Esophagus squamous epithelium (tissue), 5 donors: ENCODE data around the gene SLAIN2. TPM values are rescaled to one million over a fixed set of nuclear protein-coding genes. Genes with fewer than 3 reads are reported as not detected.

Experiments used
- DNase-seq: peaks from one replicate; lab custom pipeline; 2025; lab: John Stamatoyannopoulos, UW
- H3K27ac ChIP-seq, 4 donors: fragments of 200-600 bp; sonication (generic); one replicate each; pipeline ENCODE4 v1.5.1; 2016 to 2019; ENCODE audit warnings: mild to moderate bottlenecking in 1 of 4
- H3K27me3 ChIP-seq, 4 donors: fragments of 200-600 bp; sonication (generic); 1 replicate in 3 of 4; 2 replicates in 1 of 4; pipeline versions ENCODE4 v1.5.1 to v1.6.0; 2017 to 2021; ENCODE audit warnings: antibody characterized with exemption in 1 of 4
- H3K36me3 ChIP-seq, 3 donors: fragments of 200-600 bp; sonication (generic); one replicate each; pipeline ENCODE4 v1.5.1; 2016 to 2019
- H3K4me1 ChIP-seq, 3 donors: fragments of 200-600 bp; sonication (generic); one replicate each; pipeline ENCODE4 v1.5.1; 2017 to 2019
- H3K4me3 ChIP-seq, 4 donors: fragments of 200-600 bp; sonication (generic); 1 replicate in 3 of 4; 2 replicates in 1 of 4; pipeline ENCODE4 v1.5.1; 2016 to 2019; ENCODE audit warnings: mild to moderate bottlenecking in 2 of 4, moderate library complexity in 1 of 4
- H3K9me3 ChIP-seq, 3 donors: fragments of 200-600 bp; sonication (generic); one replicate each; pipeline ENCODE4 v1.5.1; 2016 to 2019
- CTCF ChIP-seq, 6 experiments: fragments of 450-650 bp in 4 of 6; fragments of 200-600 bp in 2 of 6; sonication (generic) in 2 of 6; IDR thresholded peaks; one replicate each; pipeline ENCODE4 v1.5.1; 2016 to 2019; ENCODE audit warnings: antibody characterized with exemption in 6 of 6, mild to moderate bottlenecking in 4 of 6, moderate library complexity in 4 of 6
- POLR2A ChIP-seq, 4 donors: fragments of 450-650 bp; IDR thresholded peaks; one replicate each; pipeline ENCODE4 v1.6.1; 2017; ENCODE audit warnings: antibody characterized with exemption in 4 of 4, mild to moderate bottlenecking in 4 of 4, moderate library complexity in 3 of 4
- WGBS, 2 donors: methylation state at CpG; one replicate each; pipeline ENCODE4 v1.1.5; 2018; 5-methylcytosine and 5-hydroxymethylcytosine counted together
- intact Hi-C: fragments of 100-400 bp; cut with DNase I; formaldehyde crosslinking; loops from one replicate; pipeline ENCODE4 v1.15.0; 2022
- total RNA-seq, 4 donors: library from RNA; depleted of rRNA; stranded (reverse); fragments of >200 nt; gene quantifications; one replicate each; pipeline ENCODE4 v1.1.0, GENCODE V29; 2016
- donor health status: DM: yes; HTN: yes; CAD: no.

The SLAIN2 gene
- total RNA-seq, 4 donors from 2014 or later: 30.1 to 88.9 (median 75.4) TPM

DNA sequence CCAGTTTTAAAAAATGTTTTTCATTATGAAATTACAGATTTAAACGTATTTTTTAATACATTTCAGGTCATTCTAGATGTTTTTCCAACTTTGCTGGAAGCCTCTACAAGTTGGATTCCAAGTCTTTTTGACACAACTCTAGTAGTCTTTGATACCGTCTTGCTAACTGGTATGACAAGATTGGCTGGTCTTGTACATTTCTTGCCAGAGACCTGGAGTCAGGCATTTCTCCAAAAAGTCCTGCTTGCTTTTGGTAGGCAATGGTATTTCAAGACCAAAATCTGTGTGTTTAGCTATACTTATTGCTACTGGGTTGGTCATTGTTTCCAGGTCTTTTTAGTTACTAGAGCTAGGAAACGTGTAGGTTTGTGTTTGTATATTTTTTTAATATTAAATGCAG lies 64.6 kb downstream of the SLAIN2 start:
- intact Hi-C loops: no loop called here
- H3K4me3 ChIP-seq: no peak overlapping the region
- no peaks in the 10 kb centered on the region for H3K27me3 ChIP-seq
- H3K27ac ChIP-seq: no peak overlapping the region
- TF ChIP-seq CTCF (IDR thresholded peaks at IDR 0.05): no peak
- no peak for TF ChIP-seq POLR2A (IDR thresholded peaks at IDR 0.05)
- WGBS, 2 donors: 48 to 69% methylated on average over 3 of the region's 3 CpGs
- no peak for DNase-seq
- H3K36me3 ChIP-seq: peaks cover 0 to 47% (median 0%) of the 10 kb centered on the region in 3 donors
- no peaks in the 10 kb centered on the region for H3K9me3 ChIP-seq
- H3K4me1 ChIP-seq: peaks cover 0 to 11% (median 0%) of the 10 kb centered on the region in 3 donors

GRCh38 chr4:48409203-48409602 lies 67.9 kb downstream of the SLAIN2 start:
- no peak for DNase-seq
- no peak for TF ChIP-seq CTCF (IDR thresholded peaks at IDR 0.05)
- TF ChIP-seq POLR2A (IDR thresholded peaks at IDR 0.05): no peak
- no peak overlapping the region for H3K4me3 ChIP-seq
- H3K9me3 ChIP-seq: no peaks in the 10 kb centered on the region
- intact Hi-C loops: no loop called here
- H3K36me3 ChIP-seq: peaks cover 0 to 46% (median 0%) of the 10 kb centered on the region in 3 donors
- no peaks in the 10 kb centered on the region for H3K27me3 ChIP-seq
- no peak overlapping the region for H3K27ac ChIP-seq
- peaks cover 0 to 11% (median 0%) of the 10 kb centered on the region in 3 donors for H3K4me1 ChIP-seq
- 73 to 74% methylated on average over 4 of the region's 4 CpGs for WGBS, 2 donors

DNA sequence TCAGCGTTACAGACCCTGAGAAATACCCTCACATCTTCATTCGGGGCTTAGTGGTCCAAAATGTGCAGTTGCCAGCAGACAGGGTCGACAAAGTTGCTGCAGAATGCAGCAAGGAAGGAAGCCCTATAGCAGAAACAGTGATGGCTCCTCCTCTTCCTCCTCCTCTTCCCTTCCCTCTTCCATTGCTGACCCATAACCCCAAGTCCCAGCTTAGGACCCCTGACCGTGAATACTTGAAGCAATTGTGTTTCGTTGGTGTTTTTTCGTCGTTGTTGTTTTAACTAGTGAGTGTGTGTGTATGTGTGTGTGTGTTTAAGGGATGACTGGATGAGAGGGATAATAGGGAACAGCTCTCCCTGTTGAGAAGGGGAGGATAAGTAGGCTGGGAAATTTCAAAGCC lies 69.5 kb downstream of the SLAIN2 start:
- Histone ChIP-seq H3K9me3 (no peaks in the 10 kb centered on the region), H3K4me3 (no peak overlapping the region), H3K27me3 (no peaks in the 10 kb centered on the region), H3K4me1 (peaks cover 0 to 6% (median 0%) of the 10 kb centered on the region in 3 donors), H3K36me3 (peaks cover 0 to 46% (median 0%) of the 10 kb centered on the region in 3 donors), H3K27ac (no peak overlapping the region)
- DNase-seq: no peak
- no peak for TF ChIP-seq CTCF (IDR thresholded peaks at IDR 0.05)
- TF ChIP-seq POLR2A (IDR thresholded peaks at IDR 0.05): no peak
- intact Hi-C loops: no loop called here
- 90% methylated on average over 6 to 7 of the region's 7 CpGs for WGBS, 2 donors

DNA sequence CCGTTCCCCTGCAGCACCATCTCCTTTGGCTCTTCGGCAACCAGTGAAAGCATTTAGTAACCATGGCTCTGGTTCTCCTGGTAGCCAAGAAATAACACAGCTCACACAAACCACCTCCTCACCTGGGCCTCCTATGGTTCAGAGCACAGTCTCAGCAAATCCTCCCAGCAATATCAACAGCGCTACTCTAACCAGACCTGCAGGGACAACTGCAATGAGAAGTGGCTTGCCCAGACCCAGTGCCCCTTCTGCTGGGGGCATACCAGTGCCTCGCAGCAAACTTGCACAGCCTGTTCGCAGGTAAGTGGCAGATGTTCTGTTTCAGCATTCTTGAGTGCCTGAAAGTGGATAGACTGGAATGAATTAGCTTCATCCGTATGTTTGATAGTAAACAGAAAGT lies 78.8 kb downstream of the SLAIN2 start:
- no peaks in the 10 kb centered on the region for H3K27me3 ChIP-seq
- H3K9me3 ChIP-seq: no peaks in the 10 kb centered on the region
- TF ChIP-seq CTCF (IDR thresholded peaks at IDR 0.05) (no peak), POLR2A (IDR thresholded peaks at IDR 0.05) (no peak)
- no peaks in the 10 kb centered on the region for H3K4me1 ChIP-seq
- intact Hi-C loops: no loop called here
- H3K4me3 ChIP-seq: no peak overlapping the region
- no peak overlapping the region for H3K27ac ChIP-seq
- peaks cover 0 to 65% (median 4%) of the 10 kb centered on the region in 3 donors for H3K36me3 ChIP-seq
- DNase-seq: no peak
- 82 to 86% methylated on average over 5 of the region's 6 CpGs for WGBS, 2 donors

DNA sequence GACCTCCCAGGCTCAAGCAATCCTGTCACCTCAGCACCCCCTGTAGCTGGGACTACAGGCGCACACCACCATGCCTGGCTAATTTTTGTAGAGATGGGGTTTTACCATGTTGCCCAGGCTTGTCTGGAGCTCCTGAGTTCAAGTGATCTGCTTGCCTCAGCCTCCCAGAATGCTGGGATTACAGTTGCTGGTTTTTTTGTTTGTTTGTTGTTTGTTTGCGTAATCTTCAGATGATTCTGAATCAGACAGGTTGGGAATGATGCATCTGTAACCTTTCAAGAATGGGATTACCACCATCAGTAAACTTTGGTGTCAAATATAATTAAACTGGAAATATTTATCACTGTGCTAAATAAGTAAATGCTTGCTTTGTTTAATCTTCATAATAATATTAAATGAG lies 79.8 kb downstream of the SLAIN2 start:
- WGBS, 2 donors: 95 to 100% methylated on average over 2 of the region's 2 CpGs
- no peak for TF ChIP-seq POLR2A (IDR thresholded peaks at IDR 0.05)
- TF ChIP-seq CTCF (IDR thresholded peaks at IDR 0.05): no peak

More for the DNA sequence above, 79.8 kb downstream of the SLAIN2 start:
- Histone ChIP-seq H3K27ac (no peak overlapping the region), H3K4me1 (no peaks in the 10 kb centered on the region), H3K27me3 (no peaks in the 10 kb centered on the region), H3K9me3 (no peaks in the 10 kb centered on the region), H3K4me3 (no peak overlapping the region), H3K36me3 (peaks cover 0 to 69% (median 4%) of the 10 kb centered on the region in 3 donors)
- intact Hi-C loops: no loop called here
- DNase-seq: no peak
